DOHH2 (cell line): ENCODE measurements around the gene SMARCA4.

Experiments
- H3F3A ChIP-seq: fragments of 200-600 bp; sonication (generic), shearing (Covaris generic); 2 replicates; pipeline ENCODE4 v1.6.0; 2016; ENCODE audit warnings: antibody characterized with exemption, mild to moderate bottlenecking; ENCODE audit not compliant: control insufficient read depth, insufficient read depth
- H3K27ac ChIP-seq: fragments of 200-600 bp; sonication (generic); 2 replicates; pipeline ENCODE4 v1.5.1; 2014; ENCODE audit warnings: low read depth, mild to moderate bottlenecking, low read length, moderate library complexity
- H3K27me3 ChIP-seq: fragments of 200-600 bp; sonication (generic); 2 replicates; pipeline ENCODE4 v1.6.1; 2014; ENCODE audit warnings: mild to moderate bottlenecking, low read length, mixed read lengths; ENCODE audit not compliant: control insufficient read depth
- H3K36me3 ChIP-seq: fragments of 200-600 bp; sonication (generic); 2 replicates; pipeline ENCODE4 v1.6.1; 2014; ENCODE audit warnings: mild to moderate bottlenecking, low read length, moderate library complexity, mixed read lengths; ENCODE audit not compliant: control insufficient read depth
- H3K4me1 ChIP-seq: fragments of 200-600 bp; sonication (generic); 2 replicates; pipeline ENCODE4 v1.6.1; 2014; ENCODE audit warnings: mild to moderate bottlenecking, low read length, mixed read lengths; ENCODE audit not compliant: control insufficient read depth
- H3K4me2 ChIP-seq: fragments of 200-600 bp; sonication (generic); 2 replicates; pipeline ENCODE4 v1.6.0; 2014; ENCODE audit warnings: mild to moderate bottlenecking, low read length, moderate library complexity
- H3K4me3 ChIP-seq: fragments of 200-600 bp; sonication (generic); 2 replicates; pipeline ENCODE4 v1.5.1; 2014; ENCODE audit warnings: mild to moderate bottlenecking, low read length, mixed read lengths
- H3K79me2 ChIP-seq: fragments of 200-600 bp; sonication (generic); 2 replicates; pipeline ENCODE4 v1.6.1; 2014; ENCODE audit warnings: mild to moderate bottlenecking, low read length, mixed read lengths; ENCODE audit not compliant: control insufficient read depth
- H3K9me2 ChIP-seq: fragments of 200-600 bp; sonication (generic); replicated peaks from 2 replicates; pipeline ENCODE4 v1.6.1; 2014; ENCODE audit warnings: mild to moderate bottlenecking, low read length, mixed read lengths; ENCODE audit not compliant: control insufficient read depth
- H3K9me3 ChIP-seq: fragments of 200-600 bp; sonication (generic); 2 replicates; pipeline ENCODE4 v1.6.1; 2014; ENCODE audit warnings: antibody characterized with exemption, low read length, mixed read lengths; ENCODE audit not compliant: control insufficient read depth, insufficient read depth
- H4K20me1 ChIP-seq: fragments of 200-600 bp; sonication (generic); 2 replicates; pipeline ENCODE4 v1.6.0; 2014; ENCODE audit warnings: low read depth, mild to moderate bottlenecking, antibody characterized with exemption, low read length, moderate library complexity; ENCODE audit not compliant: control insufficient read depth, insufficient read depth
- EZH2phosphoT487 ChIP-seq: fragments of 200-600 bp; sonication (generic); IDR thresholded peaks from 2 replicates; pipeline ENCODE4 v1.6.1; 2017; ENCODE audit warnings: borderline replicate concordance, mild to moderate bottlenecking, antibody characterized with exemption, low read length, moderate library complexity, mixed read lengths
- TF ChIP-seq, protein P1 (sequence below): fragments of 200-600 bp; sonication (generic); IDR thresholded peaks from one replicate; pipeline ENCODE4 v1.5.1; 2014; ENCODE audit warnings: antibody characterized with exemption, mild to moderate bottlenecking, low read depth, low read length; ENCODE audit not compliant: poor library complexity, severe bottlenecking

Gene SMARCA4

DNA sequence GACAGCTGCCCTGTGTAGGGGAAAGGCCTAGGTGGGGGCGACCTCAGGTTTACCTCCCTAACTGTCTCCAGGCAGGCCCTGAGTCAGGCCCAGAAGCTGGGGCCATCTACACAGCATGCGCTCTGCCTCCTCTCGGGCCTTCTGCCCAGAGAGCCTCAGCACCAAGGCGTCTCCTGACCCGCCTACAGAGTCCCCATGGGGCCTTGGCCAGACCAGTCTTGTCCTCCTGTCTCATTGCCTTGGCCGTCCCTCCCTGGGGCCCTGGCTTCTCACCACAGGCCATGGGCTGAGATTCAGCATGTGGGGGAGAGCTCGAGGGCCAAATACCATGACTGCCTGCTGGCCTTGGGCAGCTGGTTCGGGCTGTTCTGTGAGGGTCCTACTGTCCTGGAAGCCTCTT, 59.0 kb downstream of the SMARCA4 start:
- Histone ChIP-seq H3K9me3 (no peaks in the 10 kb centered on the region), H3K36me3 (peaks cover 95% of the 10 kb centered on the region)

DNA sequence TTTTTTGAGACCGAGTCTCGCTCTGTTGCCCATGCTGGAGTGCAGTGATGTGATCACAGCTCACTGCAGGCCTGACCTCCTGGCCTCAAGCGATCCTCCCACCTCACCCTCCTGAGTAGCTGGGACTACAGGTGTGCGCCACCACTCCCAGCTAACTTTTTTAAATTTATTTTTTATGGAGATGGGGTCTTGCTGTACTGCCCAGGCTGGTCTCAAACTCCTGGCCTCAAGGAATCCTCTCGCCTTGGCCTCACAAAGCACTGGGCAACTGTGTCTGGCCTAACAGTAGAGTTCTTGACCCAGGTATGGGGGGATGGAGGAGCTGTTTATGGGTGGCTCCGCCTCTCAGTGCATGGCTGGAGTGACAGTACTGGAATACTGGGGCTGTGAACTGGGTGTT, 59.6 kb downstream of the SMARCA4 start:
- Histone ChIP-seq H3K9me3 (no peaks in the 10 kb centered on the region), H3K4me2 (no peak overlapping the region), H3K79me2 (peaks cover 3% of the 10 kb centered on the region; the same call in 1 of the 2 replicates), H3K36me3 (peaks cover 95% of the 10 kb centered on the region), H3K4me1 (no peaks in the 10 kb centered on the region), H3K9me2 (no peaks in the 10 kb centered on the region), H3F3A (no peaks in the 10 kb centered on the region), H4K20me1 (no peaks in the 10 kb centered on the region), H3K27ac (no peak overlapping the region), H3K27me3 (no peaks in the 10 kb centered on the region), H3K4me3 (no peak overlapping the region)
- TF ChIP-seq EZH2phosphoT487, result no peak
- TF ChIP-seq, protein P1, sequence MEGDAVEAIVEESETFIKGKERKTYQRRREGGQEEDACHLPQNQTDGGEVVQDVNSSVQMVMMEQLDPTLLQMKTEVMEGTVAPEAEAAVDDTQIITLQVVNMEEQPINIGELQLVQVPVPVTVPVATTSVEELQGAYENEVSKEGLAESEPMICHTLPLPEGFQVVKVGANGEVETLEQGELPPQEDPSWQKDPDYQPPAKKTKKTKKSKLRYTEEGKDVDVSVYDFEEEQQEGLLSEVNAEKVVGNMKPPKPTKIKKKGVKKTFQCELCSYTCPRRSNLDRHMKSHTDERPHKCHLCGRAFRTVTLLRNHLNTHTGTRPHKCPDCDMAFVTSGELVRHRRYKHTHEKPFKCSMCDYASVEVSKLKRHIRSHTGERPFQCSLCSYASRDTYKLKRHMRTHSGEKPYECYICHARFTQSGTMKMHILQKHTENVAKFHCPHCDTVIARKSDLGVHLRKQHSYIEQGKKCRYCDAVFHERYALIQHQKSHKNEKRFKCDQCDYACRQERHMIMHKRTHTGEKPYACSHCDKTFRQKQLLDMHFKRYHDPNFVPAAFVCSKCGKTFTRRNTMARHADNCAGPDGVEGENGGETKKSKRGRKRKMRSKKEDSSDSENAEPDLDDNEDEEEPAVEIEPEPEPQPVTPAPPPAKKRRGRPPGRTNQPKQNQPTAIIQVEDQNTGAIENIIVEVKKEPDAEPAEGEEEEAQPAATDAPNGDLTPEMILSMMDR, result no peak

More for the DNA sequence above, 59.0 kb downstream of the SMARCA4 start:
- Histone ChIP-seq H4K20me1 (0 out of 2 replicates have a peak, but pooled peaks cover 3% of the 10 kb centered on the region), H3K27me3 (no peaks in the 10 kb centered on the region), H3K4me3 (no peak overlapping the region), H3K4me1 (no peaks in the 10 kb centered on the region), H3K79me2 (peaks cover 7% of the 10 kb centered on the region; the same call in 1 of the 2 replicates), H3F3A (no peaks in the 10 kb centered on the region), H3K9me2 (no peaks in the 10 kb centered on the region), H3K27ac (no peak overlapping the region), H3K4me2 (no peak overlapping the region)
- TF ChIP-seq, protein P1, result no peak
- no peak for TF ChIP-seq EZH2phosphoT487

GRCh38 chr19:11020982-11021759, 60.3 kb downstream of the SMARCA4 start:
- no peaks in the 10 kb centered on the region for H3K27me3 ChIP-seq
- no peak overlapping the region for H3K4me3 ChIP-seq
- H3K36me3 ChIP-seq, result peaks cover 98% of the 10 kb centered on the region
- H3K4me1 ChIP-seq, result no peaks in the 10 kb centered on the region
- no peaks in the 10 kb centered on the region for H4K20me1 ChIP-seq
- H3K27ac ChIP-seq, result no peak overlapping the region
- H3F3A ChIP-seq, result no peaks in the 10 kb centered on the region
- peaks cover 3% of the 10 kb centered on the region; the same call in 1 of the 2 replicates for H3K79me2 ChIP-seq
- H3K4me2 ChIP-seq, result no peak overlapping the region
- no peaks in the 10 kb centered on the region for H3K9me2 ChIP-seq
- TF ChIP-seq, protein P1, result no peak
- TF ChIP-seq EZH2phosphoT487, result no peak
- H3K9me3 ChIP-seq, result no peaks in the 10 kb centered on the region
